22Rv1 (cell line): ENCODE results near the gene TICAM2.

Experiments used
- CTCF ChIP-seq: fragments of 450-650 bp; IDR thresholded peaks from 2 replicates; pipeline ENCODE4 v1.5.1; 2017; ENCODE audit warnings: mild to moderate bottlenecking
- ZFX ChIP-seq: fragments of 450-650 bp; IDR thresholded peaks from 2 replicates; pipeline ENCODE4 v1.6.1; 2017; ENCODE audit warnings: antibody characterized with exemption, borderline replicate concordance

GRCh38 chr5:115625579-115626444 lies 23.5 kb upstream of the TICAM2 start, which contains the start of gene TMED7:
- TF ChIP-seq CTCF (no peak), ZFX (0 out of 2 replicates have a peak, but pooled peaks have one; percentile 40)
